ENCODE data around the gene SEPTIN1. TPM values are rescaled to one million over a fixed set of nuclear protein-coding genes. Genes with fewer than 3 reads are reported as not detected.

Gene SEPTIN1
- total and polyA plus RNA-seq, 12 donors: 0.11 to 19.8 (median 2.8) TPM; not detected in 1

GRCh38 chr16:30377812-30378235 lies 4.5 kb downstream of the SEPTIN1 start:
- WGBS, 4 donors: 0 to 17% (median 0%) methylated on average over 1 to 39 of the region's 39 CpGs

GRCh38 chr16:30377050-30377811 lies 5.1 kb downstream of the SEPTIN1 start:
- no peaks in the 10 kb centered on the region for H3K36me3 ChIP-seq (replicated peaks in 1 of 2)
- intact Hi-C loops (cut with DNase I): no loop called here
- H3K9me3 ChIP-seq (replicated peaks in 1 of 3): no peaks in the 10 kb centered on the region
- WGBS, 4 donors: 42 to 59% (median 45%) methylated on average over 22 to 29 of the region's 29 CpGs
- peaks cover 9 to 18% of the 10 kb centered on the region in 2 donors for H3K4me1 ChIP-seq (replicated peaks in 1 of 2)
- peak in 1 of 7 donors; percentile 42 for DNase-seq
- peak overlapping the region; percentile 98 to 100 (median 100) for H3K27ac ChIP-seq
- H3K27me3 ChIP-seq: no peaks in the 10 kb centered on the region
- TF ChIP-seq CTCF (IDR thresholded peaks at IDR 0.05) (no peak), POLR2A (IDR thresholded peaks at IDR 0.05) (no peak)
- H3K4me3 ChIP-seq: peak overlapping the region in 2 of 4 donors; percentile 48 to 76

More at GRCh38 chr16:30377812-30378235, 4.5 kb downstream of the SEPTIN1 start:
- intact Hi-C loops (cut with DNase I): no loop called here
- Histone ChIP-seq H3K9me3 (replicated peaks in 1 of 3) (no peaks in the 10 kb centered on the region), H3K27me3 (no peaks in the 10 kb centered on the region), H3K4me1 (replicated peaks in 1 of 2) (peaks cover 9 to 18% of the 10 kb centered on the region in 2 donors), H3K36me3 (replicated peaks in 1 of 2) (no peaks in the 10 kb centered on the region), H3K27ac (peak overlapping the region; percentile 98 to 100 (median 100)), H3K4me3 (peak overlapping the region in 2 of 4 donors; percentile 48 to 76)
- peak; percentile 64 to 67 for TF ChIP-seq POLR2A (IDR thresholded peaks at IDR 0.05)
- no peak for TF ChIP-seq CTCF (IDR thresholded peaks at IDR 0.05)
- DNase-seq: peak; percentile 90 to 98 (median 94)

GRCh38 chr16:30376461-30376902 lies 5.9 kb downstream of the SEPTIN1 start:
- no peak for TF ChIP-seq CTCF (IDR thresholded peaks at IDR 0.05)
- TF ChIP-seq POLR2A (IDR thresholded peaks at IDR 0.05): no peak
- H3K9me3 ChIP-seq (replicated peaks in 1 of 3): no peaks in the 10 kb centered on the region
- peaks cover 9 to 19% of the 10 kb centered on the region in 2 donors for H3K4me1 ChIP-seq (replicated peaks in 1 of 2)
- H3K27me3 ChIP-seq: no peaks in the 10 kb centered on the region
- H3K4me3 ChIP-seq: no peak overlapping the region
- WGBS, 4 donors: 82 to 91% (median 84%) methylated on average over 4 to 8 of the region's 8 CpGs
- DNase-seq: peak in 1 of 7 donors; percentile 29
- no peaks in the 10 kb centered on the region for H3K36me3 ChIP-seq (replicated peaks in 1 of 2)
- H3K27ac ChIP-seq: peak overlapping the region in 1 of 5 donors; percentile 100
- intact Hi-C loops (cut with DNase I): no loop called here

GRCh38 chr16:30375864-30376263 lies 6.5 kb downstream of the SEPTIN1 start:
- H3K27me3 ChIP-seq: no peaks in the 10 kb centered on the region
- no peaks in the 10 kb centered on the region for H3K9me3 ChIP-seq (replicated peaks in 1 of 3)
- 88 to 97% (median 95%) methylated on average over 5 to 8 of the region's 8 CpGs for WGBS, 4 donors
- TF ChIP-seq POLR2A (IDR thresholded peaks at IDR 0.05) (no peak), CTCF (IDR thresholded peaks at IDR 0.05) (no peak)
- H3K27ac ChIP-seq: no peak overlapping the region
- H3K4me1 ChIP-seq (replicated peaks in 1 of 2): peaks cover 13 to 23% of the 10 kb centered on the region in 2 donors
- no peak overlapping the region for H3K4me3 ChIP-seq
- no peak for DNase-seq
- intact Hi-C loops (cut with DNase I): no loop called here
- H3K36me3 ChIP-seq (replicated peaks in 1 of 2): no peaks in the 10 kb centered on the region
